ENCODE data around the gene HEMGN.
"Not testable (repeated sequence)": the region's sequence is repeated elsewhere in the genome, so short reads cannot be mapped to it uniquely, and the experiment has no call there.

The HEMGN gene, protein sequence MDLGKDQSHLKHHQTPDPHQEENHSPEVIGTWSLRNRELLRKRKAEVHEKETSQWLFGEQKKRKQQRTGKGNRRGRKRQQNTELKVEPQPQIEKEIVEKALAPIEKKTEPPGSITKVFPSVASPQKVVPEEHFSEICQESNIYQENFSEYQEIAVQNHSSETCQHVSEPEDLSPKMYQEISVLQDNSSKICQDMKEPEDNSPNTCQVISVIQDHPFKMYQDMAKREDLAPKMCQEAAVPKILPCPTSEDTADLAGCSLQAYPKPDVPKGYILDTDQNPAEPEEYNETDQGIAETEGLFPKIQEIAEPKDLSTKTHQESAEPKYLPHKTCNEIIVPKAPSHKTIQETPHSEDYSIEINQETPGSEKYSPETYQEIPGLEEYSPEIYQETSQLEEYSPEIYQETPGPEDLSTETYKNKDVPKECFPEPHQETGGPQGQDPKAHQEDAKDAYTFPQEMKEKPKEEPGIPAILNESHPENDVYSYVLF

DNA sequence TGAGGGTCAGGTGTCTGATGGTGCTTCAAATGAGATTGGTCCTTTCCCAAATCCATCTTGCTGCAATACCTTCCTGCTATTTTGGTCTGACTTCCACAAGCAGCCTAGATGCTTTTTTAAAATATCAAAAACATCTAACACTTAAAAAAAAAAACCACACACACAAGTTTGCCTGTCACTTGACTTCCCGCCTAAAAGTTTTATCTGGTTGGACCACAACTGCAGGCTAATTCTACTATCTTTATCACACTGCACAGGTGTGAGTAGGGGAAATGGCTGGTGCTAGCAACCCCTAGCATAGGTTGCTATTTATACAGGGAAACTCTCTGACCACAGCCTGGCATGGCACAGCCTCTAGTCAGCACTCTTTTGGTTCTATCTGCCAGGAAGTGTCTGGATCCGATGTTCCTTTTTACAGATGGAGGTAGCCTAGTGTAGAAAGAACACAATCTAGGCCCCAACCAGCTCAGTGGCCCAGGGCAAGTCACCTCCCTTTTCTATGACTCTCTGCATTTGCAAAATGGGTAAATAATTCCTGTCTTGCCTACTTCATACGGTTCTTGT, at the start of gene HEMGN:
HEMGN (minus strand) TSS at position 92 of the 564 bp plus-strand sequence; CDS start at position 56, 36 bp downstream.
- DNase-seq (ENCODE audit: low read depth in 2 of 2): no peak

DNA sequence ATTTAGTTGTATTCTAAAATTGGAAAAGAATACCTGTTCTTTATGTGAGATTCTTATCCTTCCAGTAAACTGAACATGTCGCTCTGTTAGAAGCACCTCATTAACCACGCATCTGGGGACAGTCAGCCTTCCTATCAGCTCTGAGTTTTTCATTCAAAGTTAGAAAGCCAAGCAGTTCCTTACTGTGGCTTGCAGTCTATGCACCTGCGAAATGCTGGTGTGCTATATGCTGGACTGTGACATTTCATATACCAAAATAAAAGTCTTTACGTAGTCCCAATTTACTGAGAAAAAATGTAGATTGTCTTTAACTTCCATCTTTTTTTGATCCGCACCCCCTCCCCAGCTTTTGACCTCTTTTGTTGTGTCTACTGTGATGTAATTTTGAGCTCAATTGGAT, 49.5 kb upstream of the HEMGN start:
- no peak for DNase-seq (ENCODE audit: low read depth in 2 of 2)

DNA sequence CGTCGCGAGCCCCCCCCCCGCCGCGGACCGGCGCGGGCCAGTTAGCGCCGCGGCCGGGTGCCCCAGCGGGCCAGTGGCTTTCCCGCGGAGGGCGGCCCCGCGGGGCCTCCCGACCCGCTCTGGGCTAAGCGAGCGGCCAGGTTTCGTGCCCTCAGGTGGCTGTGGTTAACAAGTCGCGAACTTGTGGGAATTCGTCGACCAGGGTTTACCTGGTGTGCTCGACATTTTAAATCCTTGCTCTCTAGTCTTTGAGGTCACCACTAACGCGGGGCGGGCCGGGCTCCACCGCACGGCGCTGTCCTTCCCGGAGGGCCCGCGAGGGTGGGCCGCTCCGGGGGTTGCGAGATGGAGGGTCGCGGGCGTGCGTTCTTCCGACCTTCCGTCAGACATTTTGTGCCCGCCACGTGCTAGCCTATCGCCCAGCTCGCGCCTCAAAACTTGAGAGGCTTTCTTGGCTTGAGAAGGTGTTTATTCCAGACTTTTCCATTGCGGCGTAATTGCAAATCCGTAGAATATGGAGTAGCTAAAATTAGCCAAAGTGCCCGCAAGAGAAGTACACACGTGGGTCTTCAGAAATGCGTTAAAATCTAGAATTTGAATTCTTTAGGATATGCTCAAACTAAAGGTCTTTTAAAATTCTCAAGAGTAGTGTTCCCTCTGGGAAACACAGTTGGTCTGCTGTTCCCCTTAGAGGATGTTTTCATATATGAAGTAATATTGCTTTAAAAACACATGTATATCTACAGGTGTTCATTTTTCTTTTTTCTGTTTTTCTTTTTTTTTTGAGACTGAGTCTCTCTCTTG, 47.3 kb upstream of the HEMGN start:
- no peak for DNase-seq (ENCODE audit: low read depth in 2 of 2)

DNA sequence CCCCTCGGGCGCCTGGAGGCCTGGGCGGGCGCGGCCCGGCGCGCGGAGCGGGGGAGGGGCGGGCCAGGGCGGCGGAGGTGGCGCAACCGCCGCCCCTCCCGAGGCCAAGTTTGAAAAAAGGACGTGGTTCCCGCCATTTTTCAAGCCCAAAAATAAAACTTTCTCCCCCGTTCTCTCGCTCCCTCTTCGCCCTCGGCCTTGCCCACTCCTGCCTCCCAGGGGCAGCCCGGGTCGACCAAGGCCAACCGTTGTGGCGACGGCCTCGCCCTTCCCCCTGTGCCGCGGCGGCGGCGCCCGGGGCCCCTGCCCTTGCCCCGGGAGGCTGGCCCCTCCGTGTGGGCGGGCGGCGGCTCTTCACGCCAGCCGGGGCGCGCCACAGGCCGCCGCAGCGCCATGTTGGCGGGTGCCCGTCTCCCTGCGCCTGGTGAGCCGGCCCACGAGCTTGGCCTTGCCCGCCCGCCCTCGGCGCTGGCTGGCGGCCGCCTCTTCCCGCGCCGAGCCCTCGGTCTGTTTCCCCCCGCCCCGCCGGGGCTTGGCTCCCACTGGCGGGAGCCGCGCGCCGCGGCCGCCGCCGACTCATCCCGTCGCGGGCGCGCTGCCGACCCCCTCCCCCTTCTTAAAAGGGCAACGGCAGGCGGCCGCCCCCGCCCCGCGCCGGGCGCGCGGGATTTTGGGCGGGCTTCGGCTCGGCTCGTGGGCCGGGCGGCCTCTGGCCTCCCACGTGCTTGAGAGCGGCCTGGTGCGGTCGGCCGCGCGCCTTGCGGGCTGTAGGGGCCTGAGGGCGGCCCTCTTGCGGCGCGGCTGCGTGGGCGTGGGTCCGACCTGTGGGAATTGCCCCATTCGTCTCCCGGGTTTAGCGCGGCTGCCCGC, 46.5 kb upstream of the HEMGN start:
- DNase-seq (ENCODE audit: low read depth in 2 of 2): peak; percentile 55 to 58

DNA sequence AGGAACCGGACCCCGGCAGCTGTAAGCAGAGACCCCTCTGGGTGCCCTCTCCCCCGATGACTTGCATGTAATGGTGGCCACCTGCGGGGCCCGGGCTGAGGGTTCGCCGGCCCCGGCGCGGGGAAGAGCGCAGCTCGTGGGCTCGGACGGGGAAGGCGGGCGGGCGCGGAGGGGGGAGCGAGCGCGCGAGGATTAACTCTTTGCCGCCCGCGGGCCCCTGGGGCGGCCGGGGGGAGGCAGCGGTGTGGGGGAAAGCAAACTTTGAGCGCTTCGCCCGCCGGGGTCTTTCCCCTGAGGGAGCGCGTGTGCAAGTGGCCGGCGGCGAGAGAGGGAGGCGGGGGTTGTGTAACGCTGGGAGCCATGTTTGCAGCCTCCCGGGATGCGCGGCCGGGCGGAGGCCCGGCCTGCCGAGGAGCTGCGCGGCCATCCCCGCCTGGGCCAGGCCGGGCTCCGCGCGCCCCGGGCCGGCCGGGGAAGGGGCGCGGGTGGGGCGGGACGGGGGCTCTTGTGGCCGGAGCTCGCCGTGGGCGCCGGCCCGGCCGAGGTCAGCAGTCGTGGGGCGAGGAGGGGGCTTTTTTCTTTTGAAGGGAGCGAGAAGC, 45.7 kb upstream of the HEMGN start:
- no peak for DNase-seq (ENCODE audit: low read depth in 2 of 2)

DNA sequence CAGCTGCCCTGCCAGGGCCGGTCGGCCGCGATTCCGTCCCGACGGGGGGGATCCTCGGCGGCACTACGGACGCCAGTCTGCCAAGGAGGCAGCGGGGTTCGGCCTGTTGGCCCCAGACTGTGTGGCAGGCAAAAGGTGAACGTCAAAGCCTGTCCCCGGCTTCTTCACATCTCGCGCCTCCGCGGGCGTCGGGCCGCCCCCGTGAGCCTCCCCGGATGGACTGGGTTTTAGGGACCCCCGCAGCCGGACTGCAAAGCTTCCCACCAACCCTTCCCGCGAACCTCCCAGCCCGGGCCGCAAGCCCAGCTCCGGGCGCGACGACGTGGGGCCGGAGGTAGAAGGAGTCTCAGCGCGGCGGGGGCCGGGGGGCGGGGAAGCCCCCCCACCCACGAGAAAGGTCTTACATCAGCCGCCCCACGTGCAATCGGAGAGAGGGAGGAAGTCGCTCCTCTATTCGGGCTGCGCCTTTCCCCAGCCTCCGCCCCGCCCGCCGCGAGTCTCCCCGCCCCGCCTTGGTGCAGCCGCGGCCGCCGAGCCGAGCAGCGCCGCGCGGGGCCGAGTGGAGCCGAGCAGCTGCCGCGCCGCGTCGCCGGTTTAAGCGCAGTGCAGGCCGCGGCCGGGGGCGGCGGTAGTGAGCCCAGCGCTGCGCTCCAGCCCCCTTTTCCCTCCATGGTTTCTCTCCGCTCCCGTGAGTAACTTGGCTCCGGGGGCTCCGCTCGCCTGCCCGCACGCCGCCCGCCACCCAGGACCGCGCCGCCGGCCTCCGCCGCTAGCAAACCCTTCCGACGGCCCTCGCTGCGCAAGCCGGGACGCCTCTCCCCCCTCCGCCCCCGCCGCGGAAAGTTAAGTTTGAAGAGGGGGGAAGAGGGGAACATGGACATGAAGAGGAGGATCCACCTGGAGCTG, 45.0 kb upstream of the HEMGN start, which contains the start of gene ANP32B:
ANP32B (plus strand) TSS at position 659 of the 906 bp plus-strand sequence; CDS start at position 874, 215 bp downstream.
- DNase-seq (ENCODE audit: low read depth in 2 of 2): peak; percentile 89 to 90

DNA sequence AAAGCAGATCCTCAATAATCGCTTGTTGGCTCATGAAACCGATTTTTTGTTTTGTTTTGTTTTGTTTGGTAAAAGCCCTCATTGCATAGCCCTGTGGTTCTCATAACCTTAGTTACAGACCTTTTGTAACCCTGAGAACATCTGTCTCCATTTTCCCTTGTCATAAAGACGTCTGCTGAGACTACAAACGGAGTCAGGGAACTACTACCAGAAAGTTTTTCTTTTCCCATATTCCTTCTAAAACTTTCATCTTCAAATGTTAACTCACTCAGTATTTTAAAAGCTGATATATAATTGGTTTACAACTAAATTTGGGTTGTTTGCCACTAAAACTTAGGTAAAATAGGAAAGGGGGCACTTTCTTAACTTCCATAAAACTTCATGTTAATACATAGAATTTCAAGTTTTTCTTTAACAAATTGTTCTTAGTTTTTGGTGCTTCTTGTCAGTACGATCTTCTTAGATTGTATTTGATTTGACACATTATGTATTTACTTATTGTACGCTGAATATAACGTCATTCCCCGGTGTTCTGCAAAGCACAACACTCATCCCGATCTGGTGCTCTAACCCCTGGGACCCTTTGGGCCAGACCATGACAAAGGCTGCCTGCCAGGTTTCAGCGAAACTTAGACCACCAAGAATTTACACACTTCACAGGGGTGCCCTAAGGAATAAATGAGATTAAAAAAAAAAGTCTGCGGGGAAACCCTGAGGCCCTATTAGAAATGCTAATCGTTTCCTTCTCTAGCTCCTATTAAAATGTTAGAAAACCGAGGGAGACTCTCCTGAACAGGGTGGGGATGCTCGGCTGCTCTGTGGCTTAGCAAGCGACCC, 44.1 kb upstream of the HEMGN start:
- DNase-seq (ENCODE audit: low read depth in 2 of 2): no peak

DNA sequence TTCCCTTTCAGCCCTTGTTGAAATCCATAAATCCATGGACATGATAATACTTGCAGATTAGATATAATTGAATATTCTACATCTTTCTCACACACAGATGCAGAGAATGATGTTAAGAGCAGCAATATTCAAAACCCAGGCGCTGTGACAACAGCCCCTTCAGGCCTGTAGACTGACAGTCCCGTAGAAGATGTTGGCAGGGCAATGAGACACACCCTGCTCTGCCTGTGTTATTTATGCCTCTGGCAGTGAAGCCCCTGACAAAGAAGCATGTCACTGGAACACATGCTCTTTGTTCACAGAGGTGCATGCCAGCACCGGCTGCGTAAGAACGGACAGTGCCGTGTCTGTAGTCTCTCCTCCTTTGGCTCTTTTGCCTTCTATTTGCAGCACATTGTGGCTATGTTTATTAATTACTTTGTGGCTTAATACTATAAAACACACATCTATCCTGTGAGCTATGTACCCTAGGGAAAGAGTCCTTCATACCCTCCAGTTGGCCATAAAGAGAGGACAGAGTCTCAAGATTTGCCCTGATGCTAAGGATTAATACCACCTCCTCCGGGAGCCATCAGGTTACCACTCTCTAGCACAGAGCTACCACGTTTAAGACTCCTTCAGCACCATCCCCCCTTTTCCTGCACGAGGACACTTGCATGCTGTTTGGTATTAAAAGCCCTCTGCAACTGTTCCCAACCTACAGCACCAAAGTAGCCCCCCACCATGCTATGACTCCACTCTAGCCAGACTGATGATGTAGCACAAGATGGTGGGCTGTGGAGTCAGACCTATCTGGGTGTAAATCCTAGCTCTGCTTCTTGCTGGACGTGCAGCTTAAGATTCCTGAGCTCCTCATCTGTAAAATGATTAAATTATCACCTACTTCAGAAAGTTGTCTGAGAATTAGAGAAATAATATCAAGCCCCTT, 43.2 kb upstream of the HEMGN start:
- DNase-seq (ENCODE audit: low read depth in 2 of 2): no peak

DNA sequence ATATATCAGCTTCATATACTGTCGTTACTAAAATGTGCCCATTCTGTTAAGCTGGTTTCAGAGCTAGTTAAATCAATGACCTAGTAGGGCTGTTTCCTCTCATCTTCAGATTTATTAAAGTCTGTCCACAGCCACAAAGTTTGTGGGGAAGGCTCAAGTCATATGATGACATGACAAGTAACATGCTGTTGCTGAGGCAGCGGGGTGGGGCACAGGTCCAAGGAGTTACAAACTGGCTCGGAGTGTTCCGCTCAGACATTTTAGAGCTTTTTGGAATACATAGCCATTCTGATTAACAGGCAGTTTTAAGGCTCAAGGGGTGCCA, 42.5 kb upstream of the HEMGN start:
- no peak for DNase-seq (ENCODE audit: low read depth in 2 of 2)

DNA sequence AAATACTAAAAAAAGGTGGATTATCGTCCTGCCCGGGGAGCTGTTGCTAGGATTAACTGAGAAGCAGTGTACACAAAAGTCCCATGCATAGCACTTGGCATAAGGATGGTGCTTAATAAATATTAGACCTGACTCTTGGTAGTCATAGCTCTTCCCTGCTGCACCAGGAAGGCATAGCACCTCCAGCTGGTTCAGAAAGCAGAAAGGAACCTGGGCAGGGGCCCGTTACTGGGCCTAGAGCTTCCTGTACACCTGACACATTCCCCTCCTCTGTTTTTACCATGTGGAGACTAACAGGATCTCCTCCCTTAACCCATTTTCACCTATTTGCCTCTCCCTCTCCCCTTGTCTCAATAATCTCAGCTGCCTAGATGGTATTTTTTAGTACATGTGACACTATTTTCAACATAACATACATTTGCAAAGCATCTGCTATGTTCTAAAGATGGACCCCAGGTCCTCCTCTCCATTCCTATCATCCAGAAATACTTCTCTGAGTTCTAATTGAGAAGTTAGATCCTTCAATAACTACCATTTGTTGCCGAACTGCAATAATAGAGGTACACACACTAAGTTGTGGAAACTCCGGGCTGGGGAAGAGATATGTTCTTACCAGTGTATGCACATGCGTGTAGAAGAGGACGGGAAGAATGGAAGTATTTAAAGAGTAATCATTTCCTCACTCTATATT, 42.0 kb upstream of the HEMGN start:
- DNase-seq (ENCODE audit: low read depth in 2 of 2): no peak

DNA sequence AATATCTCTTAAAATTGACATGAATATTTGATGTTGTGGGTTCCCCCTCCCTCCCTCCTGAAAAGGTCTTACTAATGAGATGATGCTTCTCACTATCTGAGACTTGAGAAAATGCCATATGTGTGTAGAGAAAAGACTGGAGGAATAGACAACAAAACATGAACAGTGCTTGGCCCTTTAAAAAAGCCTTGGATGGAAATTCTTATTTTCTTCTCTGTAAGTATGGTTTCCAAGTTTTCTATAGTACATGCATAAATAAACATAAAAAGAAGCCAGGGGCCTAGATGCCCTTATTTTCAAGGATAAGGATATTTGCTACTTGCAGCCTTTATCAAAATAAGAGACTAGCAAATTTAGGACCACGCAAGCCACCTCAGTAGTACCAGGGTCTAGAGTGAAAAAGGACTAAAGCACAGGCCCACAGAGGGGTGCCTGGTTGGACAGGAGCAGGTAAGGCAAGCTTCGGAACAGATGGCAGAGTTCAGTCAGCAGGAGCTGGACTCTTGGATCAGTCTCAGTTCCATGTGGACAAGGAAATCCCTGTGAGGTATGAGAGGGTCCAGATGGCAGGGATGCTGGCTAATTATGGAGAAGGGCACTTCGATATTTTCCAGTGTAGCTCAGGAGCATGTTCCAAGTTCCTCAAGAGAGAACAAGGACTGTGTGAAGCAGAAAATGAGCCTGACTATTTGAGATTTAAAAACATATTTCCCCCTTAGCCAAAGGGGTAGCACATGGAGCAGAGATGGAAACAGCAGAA, 40.6 kb upstream of the HEMGN start:
- no peak for DNase-seq (ENCODE audit: low read depth in 2 of 2)

DNA sequence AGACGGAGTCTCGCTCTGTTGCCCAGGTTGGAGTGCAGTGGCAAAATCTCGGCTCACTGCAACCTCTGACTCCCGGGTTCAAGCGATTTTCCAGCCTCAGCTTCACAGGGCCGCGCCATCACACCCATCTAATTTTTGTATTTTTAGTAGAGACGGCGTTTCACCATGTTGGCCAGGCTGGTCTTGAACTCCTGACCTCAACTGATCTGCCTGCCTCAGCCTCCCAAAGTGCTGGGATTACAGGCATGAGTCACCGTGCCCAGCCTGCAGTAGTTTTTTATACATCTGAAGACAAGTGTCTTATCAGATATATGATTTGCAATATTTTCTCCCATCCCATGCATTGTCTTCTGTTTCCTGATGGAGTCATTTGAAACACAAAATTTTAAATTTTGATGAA, 38.7 kb upstream of the HEMGN start:
- not testable (repeated sequence) for DNase-seq (ENCODE audit: low read depth in 2 of 2)

DNA sequence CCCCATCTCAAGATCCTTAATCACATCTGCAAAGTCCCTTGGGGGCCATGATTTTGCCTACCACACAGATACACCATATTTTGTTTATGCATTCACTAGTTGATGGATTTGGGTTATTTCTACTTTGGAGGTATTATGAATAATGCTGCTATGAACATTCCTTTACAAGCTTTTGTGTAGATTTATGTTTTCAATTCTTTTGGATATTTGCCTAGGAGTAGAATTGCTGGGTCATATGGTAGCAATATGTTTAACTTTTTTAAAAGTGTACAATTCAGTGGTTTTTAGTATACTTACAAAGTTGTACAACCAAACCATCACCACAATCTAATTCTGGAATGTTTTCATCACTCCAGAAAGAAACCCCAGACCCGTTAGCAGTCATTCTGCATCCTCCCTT, 37.4 kb upstream of the HEMGN start:
- peak; percentile 75 to 81 for DNase-seq (ENCODE audit: low read depth in 2 of 2)

DNA sequence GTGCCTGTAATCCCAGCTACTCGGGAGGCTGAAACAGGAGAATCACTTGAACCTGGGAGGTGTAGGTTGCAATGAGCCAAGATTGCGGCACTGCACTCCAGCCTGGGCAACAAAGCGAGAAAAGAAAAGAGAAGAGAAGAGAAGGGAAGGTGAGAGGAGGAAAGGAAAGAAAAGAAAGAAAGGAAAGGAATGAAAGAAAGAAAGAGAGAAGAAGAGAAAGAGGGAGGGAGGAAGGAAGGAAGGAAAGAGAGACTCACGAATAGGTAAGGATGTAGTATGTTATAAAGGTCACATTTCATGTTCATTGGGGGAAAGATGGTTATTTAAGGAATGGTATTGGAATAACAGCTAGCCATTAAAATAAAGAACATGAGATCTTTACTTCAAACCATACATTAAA, 34.8 kb upstream of the HEMGN start:
- DNase-seq (ENCODE audit: low read depth in 2 of 2): no peak

DNA sequence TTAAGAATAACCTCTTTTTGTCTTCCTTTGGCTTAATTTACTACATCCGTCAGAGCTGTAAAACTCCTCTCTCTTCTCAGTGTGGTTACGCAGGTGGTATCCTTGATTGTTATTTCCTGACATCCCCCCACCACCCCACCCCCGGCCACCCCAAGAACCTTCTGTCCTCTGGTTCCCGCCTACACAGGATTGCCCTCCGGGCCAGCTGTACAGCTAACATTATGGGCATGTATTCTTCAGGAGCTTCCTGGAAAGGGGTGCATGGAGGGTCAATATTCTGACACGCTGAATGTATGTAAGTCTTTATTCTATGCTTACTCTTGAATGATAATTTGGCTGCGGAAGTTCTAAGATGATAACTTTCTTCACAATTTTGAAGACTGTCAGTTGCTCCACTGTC, 32.2 kb upstream of the HEMGN start:
- no peak for DNase-seq (ENCODE audit: low read depth in 2 of 2)

DNA sequence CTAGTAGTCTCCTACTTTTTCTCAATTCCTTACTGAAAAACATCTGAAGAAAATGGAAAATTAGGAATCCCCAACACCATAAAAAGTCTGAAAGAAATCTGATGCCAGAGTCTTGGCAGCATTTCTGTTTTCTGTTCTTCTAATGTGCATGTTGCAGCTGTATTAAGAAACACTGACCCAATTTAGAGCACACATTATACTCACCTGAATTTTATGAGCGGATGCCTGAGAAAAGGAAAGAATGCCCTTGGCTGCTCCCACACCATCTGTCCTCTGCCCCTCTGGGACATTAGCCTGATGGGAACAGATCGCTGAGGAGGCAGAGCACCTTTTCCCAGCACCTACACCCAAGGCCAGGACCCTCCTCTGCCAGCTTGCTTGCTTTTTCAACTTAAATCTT, 31.0 kb upstream of the HEMGN start:
- DNase-seq (ENCODE audit: low read depth in 2 of 2): no peak

DNA sequence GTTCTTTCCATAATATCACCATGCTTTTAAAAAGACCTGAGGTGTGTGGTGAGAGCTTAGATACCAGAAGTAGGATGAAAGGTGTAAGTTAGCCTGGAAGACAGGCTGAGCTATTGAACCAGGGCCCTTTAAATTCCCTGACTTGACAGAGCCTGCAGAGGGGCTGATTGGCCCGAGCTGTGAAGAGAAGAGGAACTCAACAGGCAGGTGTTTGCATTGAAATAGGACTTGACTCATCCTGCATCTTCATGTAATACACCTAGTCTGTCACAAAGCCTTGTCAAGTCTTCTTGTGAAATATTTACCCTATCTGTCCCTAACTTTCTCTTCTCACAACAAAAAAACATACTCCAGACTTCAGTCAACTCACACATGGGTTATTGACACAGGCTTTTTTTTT, 28.5 kb upstream of the HEMGN start:
- no peak for DNase-seq (ENCODE audit: low read depth in 2 of 2)

All from fibroblast of skin of left quadriceps (primary cell).